Effector memory CD8-positive, alpha-beta T cell (primary cell): ENCODE data around the gene ACADM.
"Not testable (repeated sequence)": the region's sequence is repeated elsewhere in the genome, so short reads cannot be mapped to it uniquely, and the experiment has no call there.

Experiments
- ATAC-seq: fragments of 150-1000 bp; cut with Tn5 transposase; replicated peaks from 2 replicates; pipeline ENCODE4 v1.10.0; 2021; ENCODE audit warnings: mild to moderate bottlenecking, moderate library complexity
- DNase-seq, 3 experiments: peaks; one replicate each; pipeline ENCODE4 v3.0.0; 2021
- H3K27ac Mint-ChIP-seq, 2 donors: one replicate each; pipeline ENCODE4 v1.8.0; 2022; ENCODE audit warnings: mild to moderate bottlenecking in 2 of 2, mixed read lengths in 2 of 2, moderate library complexity in 2 of 2
- H3K27me3 Mint-ChIP-seq, 2 donors: one replicate each; pipeline ENCODE4 v1.8.0; 2022; ENCODE audit warnings: mixed read lengths in 2 of 2
- H3K36me3 Mint-ChIP-seq: one replicate; pipeline ENCODE4 v1.8.0; 2022; ENCODE audit warnings: mild to moderate bottlenecking, moderate library complexity, mixed read lengths; ENCODE audit not compliant: insufficient read depth
- H3K4me1 Mint-ChIP-seq, 2 donors: one replicate each; pipeline ENCODE4 v1.8.0; 2022; ENCODE audit warnings: low read depth in 2 of 2, mixed read lengths in 2 of 2
- H3K4me3 Mint-ChIP-seq, 2 donors: one replicate each; pipeline ENCODE4 v1.8.0; 2022; ENCODE audit warnings: mild to moderate bottlenecking in 2 of 2, mixed read lengths in 2 of 2, moderate library complexity in 2 of 2
- H3K9me3 Mint-ChIP-seq, 2 donors: one replicate each; pipeline ENCODE4 v1.8.0; 2022; ENCODE audit warnings: mixed read lengths in 2 of 2

The ACADM gene

DNA sequence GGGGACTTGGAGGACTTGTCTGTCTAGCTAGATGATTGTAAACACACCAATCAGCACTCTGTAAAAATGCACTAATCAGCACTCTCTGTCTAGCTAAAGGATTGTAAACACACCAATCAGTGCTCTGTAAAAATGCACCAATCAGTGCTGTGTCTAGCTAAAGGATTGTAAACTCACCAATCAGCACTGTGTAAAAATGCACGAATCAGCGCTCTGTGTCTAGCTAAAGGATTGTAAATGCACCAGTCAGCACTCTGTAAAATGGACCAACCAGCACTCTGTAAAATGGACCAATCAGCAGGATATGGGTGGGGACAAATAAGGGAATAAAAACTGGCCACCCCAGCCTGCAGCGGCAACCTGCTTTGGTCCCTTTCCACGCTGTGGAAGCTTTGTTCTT, 34.0 kb downstream of the ACADM start:
- H3K27ac Mint-ChIP-seq, H3K4me1 Mint-ChIP-seq, ATAC-seq, H3K9me3 Mint-ChIP-seq, DNase-seq, H3K4me3 Mint-ChIP-seq, H3K27me3 Mint-ChIP-seq: not testable (repeated sequence)
- H3K36me3 Mint-ChIP-seq, result peaks cover 17% of the 10 kb centered on the region

DNA sequence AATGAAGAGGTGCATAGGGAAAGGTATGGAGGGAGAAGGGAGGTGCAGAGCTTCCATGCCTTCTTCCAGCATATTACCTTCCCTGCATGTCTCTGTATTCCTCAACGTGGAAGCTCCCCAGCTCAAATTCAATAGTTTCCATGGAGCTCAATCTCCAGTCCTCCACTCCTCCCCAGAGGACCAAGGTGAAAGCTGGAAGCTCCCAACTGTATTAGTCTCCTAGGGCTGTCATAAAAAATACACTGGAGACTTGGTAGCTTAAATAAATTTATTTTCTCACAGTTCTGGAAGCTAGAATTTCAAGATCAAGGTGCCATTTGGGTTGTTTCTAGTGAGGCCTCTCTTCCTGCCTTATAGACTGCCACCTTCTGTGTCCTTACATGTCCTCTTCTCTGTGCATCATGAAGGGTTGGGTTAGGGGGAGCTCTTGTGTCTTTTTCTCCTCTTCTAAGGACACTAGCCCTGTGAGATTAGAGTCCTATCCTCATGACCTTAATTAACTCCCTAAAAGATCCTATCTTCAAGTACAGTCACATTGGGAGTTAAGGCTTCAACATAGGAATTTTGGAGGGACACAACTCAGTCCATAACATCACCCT, 39.6 kb downstream of the ACADM start:
- Mint-ChIP-seq H3K4me3 (no peak overlapping the region), H3K27me3 (no peaks in the 10 kb centered on the region), H3K4me1 (no peaks in the 10 kb centered on the region), H3K36me3 (peaks cover 9% of the 10 kb centered on the region), H3K9me3 (no peaks in the 10 kb centered on the region), H3K27ac (no peak overlapping the region)
- ATAC-seq, result no peak
- no peak for DNase-seq

DNA sequence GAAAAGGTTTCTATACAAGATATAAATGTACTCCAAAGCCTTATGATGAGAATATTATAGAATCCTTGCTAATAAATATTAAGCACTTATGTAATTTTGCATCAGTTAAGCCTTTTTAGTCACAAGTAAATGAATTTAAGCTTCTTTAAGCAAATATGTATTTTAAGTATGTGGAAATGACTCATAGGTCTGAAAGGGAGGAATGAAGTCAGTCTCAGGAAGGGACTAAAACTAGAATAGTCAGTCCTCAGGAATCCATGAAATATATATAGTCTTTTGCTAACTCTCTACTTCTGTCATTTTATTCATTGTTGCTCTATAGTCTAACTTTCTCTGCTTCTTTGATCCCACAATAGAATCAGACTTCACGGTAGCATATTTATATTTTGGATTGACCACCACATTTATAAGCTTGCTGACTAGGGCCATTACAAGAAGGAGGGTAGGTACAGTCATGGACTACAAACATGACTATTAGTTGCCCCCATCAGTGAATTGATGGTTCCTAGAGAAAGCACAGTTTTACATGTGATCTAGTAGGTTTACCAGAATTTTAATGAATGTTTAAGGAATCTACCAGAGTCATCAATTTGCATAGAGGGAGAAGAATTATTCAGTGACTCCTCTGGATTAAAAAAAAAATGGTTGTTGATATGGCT, 41.3 kb downstream of the ACADM start:
- no peak for ATAC-seq
- no peaks in the 10 kb centered on the region for H3K4me1 Mint-ChIP-seq
- no peak overlapping the region for H3K4me3 Mint-ChIP-seq
- peak overlapping the region in 1 of 2 donors; percentile 80 for H3K27ac Mint-ChIP-seq
- no peak for DNase-seq
- H3K36me3 Mint-ChIP-seq, result peaks cover 9% of the 10 kb centered on the region
- H3K27me3 Mint-ChIP-seq, result no peaks in the 10 kb centered on the region
- H3K9me3 Mint-ChIP-seq, result no peaks in the 10 kb centered on the region

DNA sequence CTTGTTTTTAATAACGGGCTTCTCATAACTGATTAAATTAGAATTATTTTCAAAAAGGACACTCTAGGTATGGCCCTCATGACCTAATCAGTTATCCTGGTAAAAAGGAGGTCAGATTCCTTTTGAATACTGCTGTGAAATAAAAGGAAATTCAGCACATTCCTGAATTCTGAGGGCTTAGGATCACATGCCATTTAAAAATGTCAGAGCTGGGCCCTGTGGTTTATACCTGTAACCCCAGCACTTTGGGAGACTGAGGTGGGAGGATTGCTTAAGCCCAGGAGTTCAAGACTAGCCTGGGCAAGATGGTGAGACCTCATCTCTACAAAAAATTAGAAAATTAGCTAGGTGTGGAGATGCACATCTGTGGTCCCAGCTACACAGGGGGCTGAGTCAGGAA, 43.5 kb downstream of the ACADM start:
- no peak for ATAC-seq
- no peak for DNase-seq
- Mint-ChIP-seq H3K9me3 (no peaks in the 10 kb centered on the region), H3K4me1 (no peaks in the 10 kb centered on the region), H3K4me3 (no peak overlapping the region), H3K36me3 (no peaks in the 10 kb centered on the region), H3K27ac (no peak overlapping the region), H3K27me3 (peaks cover 0 to 16% of the 10 kb centered on the region in 2 donors)

DNA sequence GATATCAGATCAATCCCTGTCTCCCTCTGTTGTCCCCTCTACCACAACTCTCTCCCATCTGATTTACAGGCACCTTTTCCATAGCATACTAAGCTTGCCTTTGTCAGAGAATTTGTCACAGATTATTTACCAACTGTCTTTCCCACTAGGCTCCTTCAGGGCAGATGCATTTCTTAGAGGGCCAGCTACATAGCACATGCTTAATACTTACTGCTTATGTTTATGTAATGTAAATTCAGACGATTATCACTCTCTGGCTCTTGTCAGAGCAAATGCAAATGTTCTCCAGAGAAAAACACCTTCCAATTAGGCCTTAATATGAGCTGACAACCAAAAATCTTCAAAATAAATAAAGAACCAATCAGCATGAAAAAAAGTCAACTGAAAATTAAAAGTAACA, 46.3 kb downstream of the ACADM start:
- no peaks in the 10 kb centered on the region for H3K9me3 Mint-ChIP-seq
- no peak overlapping the region for H3K4me3 Mint-ChIP-seq
- DNase-seq (no peak), ATAC-seq (no peak)
- no peak overlapping the region for H3K27ac Mint-ChIP-seq
- no peaks in the 10 kb centered on the region for H3K4me1 Mint-ChIP-seq
- peaks cover 0 to 27% of the 10 kb centered on the region in 2 donors for H3K27me3 Mint-ChIP-seq
- peaks cover 3% of the 10 kb centered on the region for H3K36me3 Mint-ChIP-seq

DNA sequence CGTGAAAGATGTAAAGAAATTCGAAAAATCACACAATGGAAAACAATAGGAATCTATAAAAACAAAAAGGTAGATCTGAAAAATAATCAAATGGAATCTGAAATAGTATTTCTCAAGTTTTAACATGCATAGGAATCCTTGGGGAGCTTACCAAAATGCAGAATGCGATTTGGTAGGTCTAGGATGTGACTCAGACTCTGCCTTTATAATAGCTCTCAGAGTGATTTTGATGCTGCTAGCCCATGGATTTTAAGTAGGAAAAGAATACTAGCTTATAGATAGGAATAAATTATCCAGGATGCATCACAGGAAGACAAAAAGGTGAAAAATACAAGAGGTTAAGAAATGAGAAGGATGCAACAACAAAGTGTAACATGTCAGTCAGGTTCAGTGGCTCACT, 47.5 kb downstream of the ACADM start:
- H3K36me3 Mint-ChIP-seq, result peaks cover 4% of the 10 kb centered on the region
- DNase-seq (no peak), ATAC-seq (no peak)
- H3K9me3 Mint-ChIP-seq, result no peaks in the 10 kb centered on the region
- H3K4me1 Mint-ChIP-seq, result no peaks in the 10 kb centered on the region
- no peak overlapping the region for H3K4me3 Mint-ChIP-seq
- H3K27me3 Mint-ChIP-seq, result peaks cover 0 to 27% of the 10 kb centered on the region in 2 donors
- no peak overlapping the region for H3K27ac Mint-ChIP-seq

DNA sequence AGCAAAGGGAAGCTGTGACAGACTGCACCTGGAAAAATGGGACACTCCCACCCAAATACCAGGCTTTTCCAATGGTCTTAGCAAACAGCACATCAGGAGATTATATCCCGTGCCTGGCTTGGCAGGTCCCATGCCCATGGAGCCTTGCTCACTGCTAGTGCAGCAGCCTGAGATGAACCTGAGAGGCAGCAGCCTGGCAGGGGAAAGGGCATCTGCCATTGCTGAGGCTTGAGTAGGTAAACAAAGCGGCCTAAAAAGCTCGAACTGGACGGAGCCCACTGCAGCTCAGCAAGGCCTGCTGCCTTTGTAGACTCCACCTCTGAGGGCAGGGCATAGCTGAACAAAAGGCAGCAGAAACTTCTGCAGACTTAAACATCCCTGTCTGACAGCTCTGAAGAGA, 53.3 kb downstream of the ACADM start:
- ATAC-seq, H3K9me3 Mint-ChIP-seq, H3K4me1 Mint-ChIP-seq, H3K4me3 Mint-ChIP-seq, H3K36me3 Mint-ChIP-seq, H3K27ac Mint-ChIP-seq, DNase-seq: not testable (repeated sequence)
- H3K27me3 Mint-ChIP-seq, result peaks cover 0 to 19% of the 10 kb centered on the region in 2 donors

DNA sequence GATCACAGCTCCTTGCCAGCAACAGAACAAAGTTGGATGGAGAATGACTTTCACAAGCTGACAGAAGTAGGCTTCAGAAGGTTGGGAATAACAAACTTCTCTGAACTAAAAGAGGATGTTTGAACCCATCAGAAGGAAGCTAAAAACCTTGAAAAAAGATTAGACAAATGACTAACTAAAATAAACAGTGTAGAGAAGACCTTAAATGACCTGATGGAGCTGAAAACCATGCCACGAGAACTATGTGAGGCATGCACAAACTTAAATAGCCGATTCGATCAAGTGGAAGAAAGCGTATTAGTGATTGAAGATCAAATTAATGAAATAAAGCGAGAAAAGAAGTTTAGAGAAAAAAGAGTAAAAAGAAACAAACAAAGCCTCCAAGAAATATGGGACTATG, 54.2 kb downstream of the ACADM start:
- not testable (repeated sequence) for H3K27ac Mint-ChIP-seq, H3K4me3 Mint-ChIP-seq, H3K4me1 Mint-ChIP-seq, DNase-seq, H3K9me3 Mint-ChIP-seq, H3K36me3 Mint-ChIP-seq, ATAC-seq
- H3K27me3 Mint-ChIP-seq, result peaks cover 0 to 19% of the 10 kb centered on the region in 2 donors

DNA sequence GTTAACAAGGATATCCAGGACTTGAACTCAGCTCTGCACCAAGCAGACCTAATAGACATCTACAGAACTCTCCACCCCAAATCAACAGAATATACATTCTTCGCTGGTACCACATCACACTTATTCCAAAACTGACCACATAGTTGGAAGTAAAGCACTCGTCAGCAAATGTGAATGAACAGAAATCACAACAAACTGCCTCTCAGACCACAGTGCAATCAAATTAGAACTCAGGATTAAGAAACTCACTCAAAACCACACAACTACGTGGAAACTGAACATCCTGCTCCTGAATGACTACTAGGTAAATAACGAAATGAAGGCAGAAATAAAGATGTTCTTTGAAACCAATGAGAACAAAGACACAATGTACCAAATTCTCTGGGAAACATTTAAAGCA, 55.7 kb downstream of the ACADM start:
- not testable (repeated sequence) for H3K27ac Mint-ChIP-seq, DNase-seq, H3K4me3 Mint-ChIP-seq, ATAC-seq, H3K27me3 Mint-ChIP-seq, H3K9me3 Mint-ChIP-seq
- Mint-ChIP-seq H3K4me1 (peaks cover 2 to 14% of the 10 kb centered on the region in 2 donors), H3K36me3 (peaks cover 12% of the 10 kb centered on the region)

DNA sequence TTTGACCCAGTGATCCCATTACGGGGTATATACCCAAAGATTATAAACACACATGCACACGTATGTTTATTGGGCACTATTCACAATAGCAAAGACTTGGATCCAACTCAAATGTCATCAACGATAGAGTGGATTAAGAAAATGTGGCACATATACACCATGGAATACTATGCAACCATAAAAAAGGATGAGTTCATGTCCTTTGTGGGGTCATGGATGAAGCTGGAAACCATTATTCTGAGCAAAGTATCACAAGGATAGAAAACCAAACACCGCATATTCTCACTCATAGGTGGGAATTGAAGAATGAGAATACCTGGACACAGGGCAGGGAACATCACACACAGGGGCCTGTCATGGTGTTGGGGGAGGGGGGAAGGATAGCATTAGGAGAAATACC, 59.4 kb downstream of the ACADM start:
- H3K36me3 Mint-ChIP-seq, result peaks cover 37% of the 10 kb centered on the region
- H3K27me3 Mint-ChIP-seq, ATAC-seq, H3K9me3 Mint-ChIP-seq, DNase-seq: not testable (repeated sequence)
- peak overlapping the region; percentile 96 for H3K27ac Mint-ChIP-seq
- H3K4me1 Mint-ChIP-seq, result peaks cover 23 to 42% of the 10 kb centered on the region in 2 donors
- peak overlapping the region; percentile 90 to 97 for H3K4me3 Mint-ChIP-seq

DNA sequence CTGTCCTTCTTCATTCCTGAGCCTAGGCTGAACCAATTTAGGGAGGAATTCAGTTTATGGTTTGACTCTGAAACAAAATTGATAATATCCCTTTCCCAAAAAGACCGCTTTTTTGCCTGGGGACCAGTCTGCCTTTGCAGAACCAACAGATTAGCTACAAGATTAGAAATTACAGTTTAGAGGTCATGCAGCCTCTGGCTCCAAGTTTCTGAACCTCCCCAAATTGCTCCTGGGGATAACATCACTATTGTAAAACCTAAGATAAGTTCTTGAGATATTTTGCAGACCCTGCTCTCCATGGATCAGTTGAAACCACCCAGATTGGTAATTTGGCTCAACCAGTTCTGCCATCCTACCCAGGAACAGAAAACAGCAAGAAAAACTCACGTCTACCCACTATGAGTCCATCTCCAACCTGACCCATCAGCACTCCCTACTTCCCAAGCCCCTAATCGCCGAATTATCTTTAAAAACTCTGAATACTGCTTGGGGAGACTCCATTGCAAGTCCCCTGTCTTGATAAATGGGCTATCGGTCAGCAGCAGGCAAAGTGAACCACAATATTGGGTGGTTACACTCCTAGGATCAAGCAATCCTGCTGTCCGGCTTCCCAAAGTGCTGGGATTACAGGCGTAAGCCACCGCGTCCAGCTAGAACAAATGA, 60.9 kb downstream of the ACADM start:
- peaks cover 52% of the 10 kb centered on the region for H3K36me3 Mint-ChIP-seq
- H3K9me3 Mint-ChIP-seq, result no peaks in the 10 kb centered on the region
- peak overlapping the region; percentile 96 for H3K27ac Mint-ChIP-seq
- ATAC-seq (no peak), DNase-seq (peak in 1 of 3 experiments; percentile 6)
- H3K4me3 Mint-ChIP-seq, result peak overlapping the region; percentile 90 to 97
- H3K4me1 Mint-ChIP-seq, result peaks cover 30 to 53% of the 10 kb centered on the region in 2 donors
- H3K27me3 Mint-ChIP-seq, result peaks cover 0 to 4% of the 10 kb centered on the region in 2 donors

DNA sequence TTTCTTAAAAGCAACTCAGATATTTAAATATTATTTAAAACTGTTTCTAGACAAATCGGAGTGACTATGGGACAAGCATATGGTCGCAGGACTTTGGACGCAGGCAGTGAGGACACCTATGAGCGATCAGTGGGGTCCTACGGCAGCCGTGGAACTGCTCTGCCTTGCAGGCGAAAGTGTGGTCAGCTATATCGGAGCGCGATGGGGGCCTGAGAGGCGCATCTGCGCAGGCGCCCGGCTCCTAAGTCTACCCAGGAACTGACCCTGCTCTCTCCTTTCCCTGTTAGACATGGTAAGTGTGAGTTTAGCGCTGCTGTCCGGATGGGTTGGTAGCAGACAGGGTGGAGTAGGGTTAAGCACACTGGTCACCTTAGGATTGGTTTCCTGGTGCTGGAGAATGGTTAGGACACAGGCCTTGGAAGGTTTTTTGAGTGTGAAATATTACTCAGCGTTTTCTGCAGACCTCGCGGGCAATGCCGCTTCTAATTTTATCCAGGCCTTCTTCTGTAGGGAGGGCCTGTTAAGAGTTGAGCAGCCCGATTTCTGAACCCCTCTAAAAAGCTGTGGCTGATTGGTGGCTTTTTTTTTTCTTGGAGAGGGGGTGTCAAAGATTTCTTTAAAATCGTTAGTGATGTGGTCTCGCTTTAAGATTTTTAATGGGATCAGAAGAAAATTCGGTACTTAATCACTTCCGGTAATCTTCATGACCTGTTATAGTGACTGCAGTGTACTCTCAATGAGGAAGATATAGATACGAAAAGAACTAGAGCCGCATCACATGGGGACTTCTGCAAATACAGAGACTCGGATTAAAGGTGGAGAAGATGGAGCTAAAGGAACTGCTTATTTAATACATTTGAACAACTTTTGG, 61.7 kb downstream of the ACADM start, which contains the start of gene RABGGTB:
Gene RABGGTB (plus strand): TSS at position 274 of the 871 bp plus-strand sequence. CDS start 16 bp downstream, at position 290.
- ATAC-seq, result peak; percentile 84
- H3K4me3 Mint-ChIP-seq, result peak within 1 kb of the TSS; percentile 90 to 97
- H3K9me3 Mint-ChIP-seq, result no peaks in the 10 kb centered on the region
- peak within 1 kb of the TSS; percentile 96 for H3K27ac Mint-ChIP-seq
- DNase-seq, result peak; percentile 91 to 96 (median 94)
- no peaks in the 10 kb centered on the region for H3K27me3 Mint-ChIP-seq
- H3K4me1 Mint-ChIP-seq, result peaks cover 34 to 60% of the 10 kb centered on the region in 2 donors
- H3K36me3 Mint-ChIP-seq, result peaks cover 59% of the 10 kb centered on the region

DNA sequence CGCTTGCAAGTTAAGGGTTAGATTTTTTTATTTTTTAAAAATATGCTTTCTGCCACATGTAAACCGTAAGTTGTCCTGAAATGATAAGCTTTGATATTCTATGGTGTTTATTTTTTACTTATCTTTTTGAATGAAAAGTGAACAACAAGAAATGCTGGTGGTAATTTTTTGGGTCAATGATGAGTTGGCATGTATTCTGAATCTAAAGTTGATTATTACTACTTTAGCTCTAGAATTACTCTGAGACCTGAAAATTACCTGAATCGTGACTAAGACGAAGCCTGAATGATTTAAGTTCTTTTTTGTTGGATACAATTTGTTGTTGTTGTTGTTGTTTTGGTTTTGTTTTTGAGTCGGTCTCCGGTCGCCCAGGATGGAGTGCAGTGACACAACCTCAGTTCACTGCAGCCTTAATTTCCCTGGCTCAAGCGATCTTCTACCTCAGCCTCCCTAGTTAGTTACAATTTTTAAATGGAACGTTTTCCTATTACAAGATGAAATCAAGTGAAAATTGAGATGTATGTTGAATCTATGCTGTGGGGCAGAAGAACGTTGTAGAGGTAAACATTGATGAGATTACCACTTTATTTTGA, 62.5 kb downstream of the ACADM start:
- DNase-seq, result no peak
- peak overlapping the region; percentile 96 for H3K27ac Mint-ChIP-seq
- no peak for ATAC-seq
- no peaks in the 10 kb centered on the region for H3K27me3 Mint-ChIP-seq
- H3K36me3 Mint-ChIP-seq, result peaks cover 67% of the 10 kb centered on the region
- H3K4me1 Mint-ChIP-seq, result peaks cover 36 to 67% of the 10 kb centered on the region in 2 donors
- no peaks in the 10 kb centered on the region for H3K9me3 Mint-ChIP-seq
- peak overlapping the region; percentile 90 to 97 for H3K4me3 Mint-ChIP-seq
